Stimulated activated CD8-positive, alpha-beta memory T cell treated with anti-CD3 and anti-CD28 coated beads, Interleukin-15, amount 100 ng/mL, for 48 hours (primary cell): ENCODE results near the gene FBXL16.

Experiments used
- DNase-seq, 2 donors: peaks; one replicate each; pipeline ENCODE4 v3.0.0-alpha.2; 2020; ENCODE audit warnings: low read depth in 2 of 2

FBXL16 gene

GRCh38 chr16:662597-662996 lies 43.0 kb downstream of the FBXL16 start:
- DNase-seq, result no peak

GRCh38 chr16:662095-662494 lies 43.5 kb downstream of the FBXL16 start:
- DNase-seq, result no peak

- DNase-seq, result no peak
These were observed 44.3 kb downstream of the FBXL16 start for GRCh38 chr16:661184-661821.

- DNase-seq, result peak in 1 of 2 donors; percentile 38
These were observed 45.0 kb downstream of the FBXL16 start for GRCh38 chr16:660459-661183.

- DNase-seq, result no peak
These were observed 45.5 kb downstream of the FBXL16 start for GRCh38 chr16:660132-660458.

GRCh38 chr16:659618-660017 lies 46.0 kb downstream of the FBXL16 start:
- DNase-seq, result no peak

GRCh38 chr16:658679-659571 lies 46.7 kb downstream of the FBXL16 start:
- no peak for DNase-seq

- no peak for DNase-seq
These were observed 48.1 kb downstream of the FBXL16 start for GRCh38 chr16:657487-657886.

- DNase-seq, result no peak
These were observed 51.6 kb downstream of the FBXL16 start for GRCh38 chr16:654034-654433.

- DNase-seq, result no peak
These were observed 52.9 kb downstream of the FBXL16 start for GRCh38 chr16:652454-653305.

- no peak for DNase-seq
These were observed 53.8 kb downstream of the FBXL16 start for GRCh38 chr16:651844-652243.

GRCh38 chr16:649631-650030 lies 56.0 kb downstream of the FBXL16 start:
- DNase-seq, result no peak

- peak; percentile 91 to 93 for DNase-seq
These were observed 56.6 kb downstream of the FBXL16 start, which contains the start of gene WDR90 for GRCh38 chr16:648781-649589. WDR90 (plus strand) TSS chr16:649365; CDS start chr16:649417, 52 bp downstream.

GRCh38 chr16:648071-648780 lies 57.4 kb downstream of the FBXL16 start:
- peak; percentile 41 to 47 for DNase-seq

- DNase-seq, result no peak
These were observed 58.3 kb downstream of the FBXL16 start for GRCh38 chr16:647173-647902.

GRCh38 chr16:646679-647172 lies 58.9 kb downstream of the FBXL16 start:
- no peak for DNase-seq

GRCh38 chr16:645852-646678 lies 59.5 kb downstream of the FBXL16 start:
- DNase-seq, result no peak

- no peak for DNase-seq
These were observed 61.0 kb downstream of the FBXL16 start for GRCh38 chr16:644556-644955.
